HCT116 (cell line): ENCODE data around the gene NLRC5. TPM values are rescaled to one million over a fixed set of nuclear protein-coding genes. Genes with fewer than 3 reads are reported as not detected.

ENCODE experiments used
- ATAC-seq: fragments of 200-7000 bp; cut with Tn5 transposase; 2 replicates; pipeline ENCODE4 v1.9.1; 2020; ENCODE audit warnings: mild to moderate bottlenecking, moderate library complexity
- BruUV-seq: library from RNA; stranded (reverse); fragments of 400-500 nt; replicated peaks from 2 replicates; lab custom pipeline; 2021; lab: Mats Ljungman, UMichigan
- CTCF ChIA-PET: fragments of 300-600 bp; sonication (Branson Sonifier 250); formaldehyde crosslinking; loops from one replicate; lab custom pipeline; 2021; ENCODE audit warnings: antibody characterized with exemption; lab: Charles Lee
- POLR2A ChIA-PET: fragments of 300-600, 350-600 bp; sonication (Branson Sonifier 250); formaldehyde crosslinking; loops from one replicate; lab custom pipeline; 2021; ENCODE audit warnings: antibody characterized with exemption; lab: Charles Lee
- RAD21 ChIA-PET, 2 experiments: fragments of 300-600 bp; sonication (Branson Sonifier 250); formaldehyde crosslinking; loops; one replicate each; lab custom pipeline; 2023; ENCODE audit warnings: low total read pairs in 2 of 2; ENCODE audit not compliant: uncharacterized antibody in 2 of 2, unreplicated experiment in 2 of 2, low non-redundant PET in 1 of 2; lab: Charles Lee
- DNase-seq: peaks from one replicate; pipeline ENCODE4 v3.0.0-alpha.2; 2010; ENCODE audit warnings: low read depth, low spot score
- H2AFZ ChIP-seq: fragments of 200-600 bp; shearing (Covaris generic), sonication (generic); 2 replicates; pipeline ENCODE4 v1.6.1; 2017; ENCODE audit warnings: low read depth, mixed run types, mixed read lengths, antibody characterized with exemption, low read length; ENCODE audit not compliant: poor library complexity, severe bottlenecking
- H3K27ac ChIP-seq: 2 replicates; pipeline ENCODE4 v1.5.1; 2012; ENCODE audit warnings: low read depth, low read length
- H3K27me3 ChIP-seq: fragments of 200-600 bp; sonication (generic); 2 replicates; pipeline ENCODE4 v1.6.1; 2016; ENCODE audit warnings: mixed run types, low read length, mixed read lengths; ENCODE audit not compliant: insufficient read depth
- H3K36me3 ChIP-seq, 2 experiments: fragments of 200-500 bp in 1 of 2; fragments of 200-600 bp in 1 of 2; sonication (Bioruptor generic) in 1 of 2; sonication (generic) in 1 of 2; 2 replicates each; pipeline versions ENCODE4 v1.5.1 to v1.6.1; 2014 to 2016; ENCODE audit warnings: low read length in 2 of 2, inconsistent platforms in 1 of 2, mixed read lengths in 1 of 2, mixed run types in 1 of 2; ENCODE audit not compliant: insufficient read depth in 2 of 2, control insufficient read depth in 1 of 2
- H3K4me1 ChIP-seq, 2 experiments: fragments of 200-600 bp in 1 of 2; sonication (generic) in 1 of 2; 2 replicates each; pipeline versions ENCODE4 v1.5.1 to v1.6.1; 2012 to 2017; ENCODE audit warnings: low read length in 2 of 2, inconsistent platforms in 1 of 2, mild to moderate bottlenecking in 1 of 2, mixed read lengths in 1 of 2, mixed run types in 1 of 2, moderate library complexity in 1 of 2; ENCODE audit not compliant: insufficient read depth in 2 of 2, control insufficient read depth in 1 of 2
- H3K4me2 ChIP-seq: fragments of 200-600 bp; sonication (generic); 2 replicates; pipeline ENCODE4 v1.6.1; 2017; ENCODE audit warnings: mixed run types, low read length, mixed read lengths
- H3K4me3 ChIP-seq, 2 experiments: fragments of 200-600 bp in 1 of 2; sonication (generic) in 1 of 2; replicated peaks in 1 of 2; 2 replicates each; pipeline ENCODE4 v1.5.1; 2011 to 2016; ENCODE audit warnings: low read length in 2 of 2, control low read depth in 1 of 2, low read depth in 1 of 2, mild to moderate bottlenecking in 1 of 2, mixed read lengths in 1 of 2, mixed run types in 1 of 2
- H3K79me2 ChIP-seq: fragments of 200-600 bp; sonication (generic); 2 replicates; pipeline ENCODE4 v1.6.1; 2017; ENCODE audit warnings: mild to moderate bottlenecking, mixed run types, low read length, moderate library complexity, mixed read lengths; ENCODE audit not compliant: insufficient read depth
- H3K9ac ChIP-seq: fragments of 200-600 bp; sonication (generic); 2 replicates; pipeline ENCODE4 v1.6.1; 2016; ENCODE audit warnings: low read length, mixed read lengths
- H3K9me2 ChIP-seq: fragments of 200-600 bp; sonication (generic), shearing (Covaris generic); 2 replicates; pipeline ENCODE4 v1.6.1; 2017; ENCODE audit warnings: mixed run types, mild to moderate bottlenecking, moderate library complexity; ENCODE audit not compliant: insufficient read depth
- H3K9me3 ChIP-seq, 2 experiments: fragments of 200-500 bp in 1 of 2; fragments of 200-600 bp in 1 of 2; sonication (Bioruptor generic) in 1 of 2; sonication (generic) in 1 of 2; 2 replicates each; pipeline ENCODE4 v1.6.1; 2014 to 2017; ENCODE audit warnings: low read length in 2 of 2, mixed read lengths in 2 of 2, inconsistent platforms in 1 of 2, low read depth in 1 of 2, mild to moderate bottlenecking in 1 of 2, mixed run types in 1 of 2, moderate library complexity in 1 of 2; ENCODE audit not compliant: control insufficient read depth in 1 of 2, insufficient read depth in 1 of 2
- H4K20me1 ChIP-seq: fragments of 200-600 bp; sonication (generic), shearing (Covaris generic); 2 replicates; pipeline ENCODE4 v1.6.1; 2017; ENCODE audit warnings: mixed run types, mild to moderate bottlenecking, moderate library complexity; ENCODE audit not compliant: insufficient read depth
- CBX3 ChIP-seq: IDR thresholded peaks from 2 replicates; pipeline ENCODE4 v1.6.1; 2012; ENCODE audit warnings: low read depth
- CTCF ChIP-seq, 3 experiments: fragments of 200-600 bp in 1 of 3; sonication (generic) in 1 of 3; IDR thresholded peaks in 2 of 3; conservative IDR thresholded peaks in 1 of 3; 2 replicates each; pipeline ENCODE4 v1.5.1; 2012 to 2017; ENCODE audit warnings: low read depth in 2 of 3, low read length in 2 of 3, antibody characterized with exemption in 1 of 3, borderline replicate concordance in 1 of 3, control low read depth in 1 of 3, mild to moderate bottlenecking in 1 of 3, mixed read lengths in 1 of 3, mixed run types in 1 of 3, moderate library complexity in 1 of 3; ENCODE audit not compliant: insufficient read depth in 1 of 3
- ELF1 ChIP-seq: IDR thresholded peaks from 2 replicates; pipeline ENCODE4 v1.6.1; 2012; ENCODE audit warnings: low read depth, borderline replicate concordance
- EZH2 ChIP-seq: fragments of 200-600 bp; sonication (generic); IDR thresholded peaks from 2 replicates; pipeline ENCODE4 v1.6.1; 2017; ENCODE audit warnings: antibody characterized with exemption, mixed run types
- FOSL1 ChIP-seq: IDR thresholded peaks from 2 replicates; pipeline ENCODE4 v1.6.1; 2012; ENCODE audit warnings: low read depth
- JUND ChIP-seq: IDR thresholded peaks from 2 replicates; pipeline ENCODE4 v1.6.1; 2012
- POLR2A ChIP-seq: IDR thresholded peaks from 2 replicates; pipeline ENCODE4 v1.7.0; 2011; ENCODE audit warnings: borderline replicate concordance; ENCODE audit not compliant: insufficient read depth, insufficient read length; ENCODE audit errors: extremely low read depth
- SIN3A ChIP-seq: IDR thresholded peaks from 2 replicates; pipeline ENCODE4 v1.6.1; 2012; ENCODE audit warnings: low read depth
- SRF ChIP-seq: IDR thresholded peaks from 2 replicates; pipeline ENCODE4 v1.6.1; 2012; ENCODE audit warnings: low read depth
- TCF7L2 ChIP-seq: IDR thresholded peaks from 2 replicates; pipeline ENCODE4 v1.7.0; 2011; ENCODE audit warnings: borderline replicate concordance, inconsistent platforms; ENCODE audit not compliant: insufficient read depth, insufficient read length; ENCODE audit errors: extremely low read depth
- ZBTB33 ChIP-seq: IDR thresholded peaks from 2 replicates; pipeline ENCODE4 v1.6.1; 2011; ENCODE audit warnings: mild to moderate bottlenecking, low read length, moderate library complexity; ENCODE audit not compliant: insufficient replicate concordance; ENCODE audit errors: extremely low read depth
- ZFX ChIP-seq: fragments of 450-650 bp; IDR thresholded peaks from 2 replicates; pipeline ENCODE4 v1.6.1; 2017
- ZNF274 ChIP-seq: fragments of 200-500 bp; sonication (Bioruptor generic); IDR thresholded peaks from 2 replicates; pipeline ENCODE4 v1.6.1; 2014; ENCODE audit warnings: mild to moderate bottlenecking, low read depth, low read length, inconsistent platforms
- intact Hi-C: fragments of 100-400 bp; cut with micrococcal nuclease; formaldehyde crosslinking; loops from 2 replicates; pipeline ENCODE4 v1.10.0; 2022
- total RNA-seq: library from RNA; stranded (reverse); gene quantifications from one replicate; pipeline ENCODE4 v1.2.1, GENCODE V29; 2021; ENCODE audit not compliant: unreplicated experiment

NLRC5 gene
- total RNA-seq, 1 experiment from 2014 or later: 10.4 TPM

GRCh38 chr16:57038166-57038565 is 48.8 kb downstream of the NLRC5 start:
- Histone ChIP-seq H3K27me3 (no peaks in the 10 kb centered on the region), H3K27ac (no peak overlapping the region), H3K9ac (no peak overlapping the region), H3K9me3 (no peaks in the 10 kb centered on the region), H3K4me2 (no peak overlapping the region), H3K79me2 (no peaks in the 10 kb centered on the region), H4K20me1 (no peaks in the 10 kb centered on the region), H3K4me1 (peaks cover 0 to 3% of the 10 kb centered on the region in 2 experiments; a peak in 1 of 4 replicates), H3K36me3 (no peaks in the 10 kb centered on the region), H2AFZ (no peak overlapping the region), H3K4me3 (no peak overlapping the region), H3K9me2 (no peaks in the 10 kb centered on the region)
- ATAC-seq: no peak
- BruUV-seq: no TSS peak
- ChIA-PET POLR2A (no interaction called here), RAD21 (no interaction called here), CTCF (no interaction called here)
- intact Hi-C loops: no loop called here
- DNase-seq: no peak
- TF ChIP-seq CTCF (IDR thresholded peaks at IDR 0.05 in 2 of 3, conservative IDR thresholded peaks at IDR 0.05 in 1 of 3; ENCODE audit: borderline replicate concordance in 1 of 3, insufficient read depth in 1 of 3, low read depth in 2 of 3, low read length in 2 of 3): no peak
- no peak for TF ChIP-seq SRF
- TF ChIP-seq ZNF274: no peak
- no peak for TF ChIP-seq FOSL1
- TF ChIP-seq EZH2: no peak
- TF ChIP-seq ELF1: no peak

- H3K27me3 ChIP-seq: no peaks in the 10 kb centered on the region
- no peaks in the 10 kb centered on the region for H4K20me1 ChIP-seq
- H3K79me2 ChIP-seq: no peaks in the 10 kb centered on the region
- ATAC-seq: no peak
- H3K36me3 ChIP-seq: no peaks in the 10 kb centered on the region
- H3K4me3 ChIP-seq: no peak overlapping the region
- H3K9me2 ChIP-seq: no peaks in the 10 kb centered on the region
- ChIA-PET CTCF (no interaction called here), POLR2A (no interaction called here), RAD21 (no interaction called here)
- intact Hi-C loops: no loop called here
- no peak overlapping the region for H3K9ac ChIP-seq
- H3K4me2 ChIP-seq: no peak overlapping the region
- peaks cover 0 to 3% of the 10 kb centered on the region in 2 experiments; a peak in 1 of 4 replicates for H3K4me1 ChIP-seq
- H2AFZ ChIP-seq: no peak overlapping the region
- H3K27ac ChIP-seq: no peak overlapping the region
- DNase-seq: no peak
- no TSS peak for BruUV-seq
- no peaks in the 10 kb centered on the region for H3K9me3 ChIP-seq
- TF ChIP-seq CBX3 (no peak), ELF1 (no peak), SIN3A (no peak), JUND (no peak), EZH2 (no peak), SRF (no peak), TCF7L2 (no peak), ZFX (no peak), POLR2A (no peak), ZBTB33 (no peak)
Observed at GRCh38 chr16:57039148-57039812, 49.9 kb downstream of the NLRC5 start.
